Stimulated activated CD8-positive, alpha-beta memory T cell treated with anti-CD3 and anti-CD28 coated beads, Interleukin-2, amount 100 ng/mL, for 48 hours (primary cell): ENCODE measurements around the gene CASZ1.

Experiments
- DNase-seq, 2 donors: peaks; one replicate each; pipeline ENCODE4 v3.0.0-alpha.2; 2020; ENCODE audit warnings: low read depth in 2 of 2

The CASZ1 gene

GRCh38 chr1:10671090-10671489, 125.4 kb downstream of the CASZ1 start:
- DNase-seq: no peak

- no peak for DNase-seq
Observed at GRCh38 chr1:10670190-10670589, 126.3 kb downstream of the CASZ1 start.

- no peak for DNase-seq
Observed at GRCh38 chr1:10669570-10669969, 126.9 kb downstream of the CASZ1 start.

GRCh38 chr1:10667861-10668761, 128.3 kb downstream of the CASZ1 start:
- DNase-seq: no peak

GRCh38 chr1:10665930-10666850, 130.3 kb downstream of the CASZ1 start:
- DNase-seq: no peak

- DNase-seq: no peak
Observed at GRCh38 chr1:10665226-10665625, 131.2 kb downstream of the CASZ1 start.

- no peak for DNase-seq
Observed at GRCh38 chr1:10664251-10664650, 132.2 kb downstream of the CASZ1 start.

- no peak for DNase-seq
Observed at GRCh38 chr1:10663678-10664035, 132.8 kb downstream of the CASZ1 start.

- DNase-seq: no peak
Observed at GRCh38 chr1:10662824-10663677, 133.4 kb downstream of the CASZ1 start.

GRCh38 chr1:10662090-10662688, 134.3 kb downstream of the CASZ1 start:
- no peak for DNase-seq

GRCh38 chr1:10661453-10661852, 135.0 kb downstream of the CASZ1 start:
- DNase-seq: no peak

- DNase-seq: no peak
Observed at GRCh38 chr1:10659646-10660540, 136.6 kb downstream of the CASZ1 start.

GRCh38 chr1:10659218-10659617, 137.2 kb downstream of the CASZ1 start:
- no peak for DNase-seq

- no peak for DNase-seq
Observed at GRCh38 chr1:10658396-10659066, 137.9 kb downstream of the CASZ1 start.

GRCh38 chr1:10657088-10657847, 139.2 kb downstream of the CASZ1 start:
- no peak for DNase-seq

GRCh38 chr1:10656431-10656830, 140.0 kb downstream of the CASZ1 start:
- DNase-seq: no peak

- DNase-seq: no peak
Observed at GRCh38 chr1:10655002-10655401, 141.4 kb downstream of the CASZ1 start.

- no peak for DNase-seq
Observed at GRCh38 chr1:10653370-10654125, 142.9 kb downstream of the CASZ1 start.
